ENCODE data around the gene WFDC1. TPM values are rescaled to one million over a fixed set of nuclear protein-coding genes. Genes with fewer than 3 reads are reported as not detected.

WFDC1 gene
- total and polyA plus RNA-seq, 2 experiments from 2014 or later, result 0.76 to 0.95 TPM

DNA sequence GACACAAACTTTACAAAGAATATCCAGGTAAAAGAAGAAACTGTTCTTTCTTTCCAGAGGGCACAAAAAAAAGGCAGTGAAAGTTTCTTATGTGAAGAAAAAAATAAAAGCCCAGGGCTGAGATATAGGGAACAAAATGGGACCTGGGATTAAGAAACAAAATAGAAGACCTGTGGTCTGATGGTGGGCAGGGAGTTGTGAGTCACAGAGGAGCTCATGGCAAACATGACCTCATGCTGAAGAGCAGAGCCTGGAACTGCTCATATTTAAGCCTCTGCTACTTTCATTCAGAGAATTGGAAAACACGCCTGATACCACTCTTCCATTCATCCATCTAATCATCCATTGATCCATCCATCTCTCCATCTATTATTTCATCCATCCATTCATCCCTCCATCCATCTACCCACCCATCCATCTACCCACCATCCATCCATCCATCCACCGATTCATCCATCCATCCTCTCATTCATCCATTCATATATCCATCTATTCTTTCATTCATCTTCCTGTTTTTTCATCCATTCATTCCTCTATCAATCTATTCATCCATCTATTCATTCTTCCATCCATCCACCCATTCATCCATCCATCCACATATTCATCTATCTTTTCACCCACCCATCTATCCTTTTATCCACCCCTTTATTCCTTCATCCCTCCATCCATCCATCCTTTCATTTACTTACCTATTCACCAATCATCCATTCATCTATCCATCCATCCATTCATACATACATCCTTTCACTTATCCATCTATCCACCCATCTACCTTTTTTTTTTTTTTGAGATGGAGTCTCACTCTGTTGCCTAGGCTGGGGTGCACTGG, 30.0 kb downstream of the WFDC1 start:
- DNase-seq (ENCODE audit: low spot score) (no peak), ATAC-seq (no peak)
- no peaks in the 10 kb centered on the region for H3K27me3 ChIP-seq (ENCODE audit: insufficient read depth)
- no peaks in the 10 kb centered on the region for H3K36me3 ChIP-seq (ENCODE audit: insufficient read depth)
- H4K20me1 ChIP-seq (replicated peaks; ENCODE audit: insufficient read depth), result no peaks in the 10 kb centered on the region
- Mint-ChIP-seq H3K27me3 (ENCODE audit: insufficient read depth, low read depth, poor library complexity) (peaks cover 2% of the 10 kb centered on the region), H3K27ac (no peak overlapping the region), H3K36me3 (ENCODE audit: low read depth) (no peaks in the 10 kb centered on the region), H3K4me1 (peaks cover 1% of the 10 kb centered on the region; the same call in 2 of the 3 replicates), H3K9me3 (no peaks in the 10 kb centered on the region), H3K4me3 (no peak overlapping the region)
- H2AFZ ChIP-seq, result no peak overlapping the region
- H3K4me2 ChIP-seq, result no peak overlapping the region
- no peak overlapping the region for H3K4me3 ChIP-seq
- no peaks in the 10 kb centered on the region for H3F3A ChIP-seq (replicated peaks; ENCODE audit: low read depth)
- no peak overlapping the region for H3K27ac ChIP-seq (ENCODE audit: low read depth)
- no peak for TF ChIP-seq REST (IDR thresholded peaks at IDR 0.05; ENCODE audit: unreplicated experiment)
- TF ChIP-seq CREB1 (CRISPR knock-in tag; IDR thresholded peaks at IDR 0.05; ENCODE audit: low read depth), result no peak
- TF ChIP-seq CTCF (conservative IDR thresholded peaks at IDR 0.05; ENCODE audit: low read depth in 2 of 2), result no peak
- TF ChIP-seq STAT1 (IDR thresholded peaks at IDR 0.05; ENCODE audit: unreplicated experiment), result no peak
- TF ChIP-seq JUNB (IDR thresholded peaks at IDR 0.05; ENCODE audit: unreplicated experiment), result no peak
- TF ChIP-seq, protein P1, sequence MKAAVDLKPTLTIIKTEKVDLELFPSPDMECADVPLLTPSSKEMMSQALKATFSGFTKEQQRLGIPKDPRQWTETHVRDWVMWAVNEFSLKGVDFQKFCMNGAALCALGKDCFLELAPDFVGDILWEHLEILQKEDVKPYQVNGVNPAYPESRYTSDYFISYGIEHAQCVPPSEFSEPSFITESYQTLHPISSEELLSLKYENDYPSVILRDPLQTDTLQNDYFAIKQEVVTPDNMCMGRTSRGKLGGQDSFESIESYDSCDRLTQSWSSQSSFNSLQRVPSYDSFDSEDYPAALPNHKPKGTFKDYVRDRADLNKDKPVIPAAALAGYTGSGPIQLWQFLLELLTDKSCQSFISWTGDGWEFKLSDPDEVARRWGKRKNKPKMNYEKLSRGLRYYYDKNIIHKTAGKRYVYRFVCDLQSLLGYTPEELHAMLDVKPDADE (IDR thresholded peaks at IDR 0.05), result no peak
- no peak for TF ChIP-seq EZH2phosphoT487 (IDR thresholded peaks at IDR 0.05; ENCODE audit: unreplicated experiment)
- TF ChIP-seq POLR2AphosphoS5 (IDR thresholded peaks at IDR 0.05; ENCODE audit: low read depth), result no peak
- no peak for TF ChIP-seq ZNF462 (CRISPR knock-in tag; IDR thresholded peaks at IDR 0.05)
- no peak for TF ChIP-seq NANOG (IDR thresholded peaks at IDR 0.05; ENCODE audit: borderline replicate concordance)
- TF ChIP-seq EZH2 (IDR thresholded peaks at IDR 0.05; ENCODE audit: low read depth, unreplicated experiment), result no peak
- no peaks in the 10 kb centered on the region for H3K9me2 ChIP-seq (ENCODE audit: insufficient read depth)
- no peaks in the 10 kb centered on the region for H3K79me2 ChIP-seq (replicated peaks; ENCODE audit: insufficient read depth)
- no peaks in the 10 kb centered on the region for H3K4me1 ChIP-seq (ENCODE audit: insufficient read depth)
